SU-DHL-6 (cell line): ENCODE measurements around the gene OXSR1.

Experiments used
- H2AFZ ChIP-seq: fragments of 200-600 bp; sonication (generic); 2 replicates; pipeline ENCODE4 v1.6.1; 2014; ENCODE audit warnings: low read depth, mild to moderate bottlenecking, moderate library complexity, mixed read lengths, antibody characterized with exemption, low read length; ENCODE audit not compliant: severe bottlenecking
- H3F3A ChIP-seq: fragments of 200-600 bp; shearing (Covaris generic); 2 replicates; pipeline ENCODE4 v1.6.0; 2016; ENCODE audit warnings: antibody characterized with exemption, mild to moderate bottlenecking; ENCODE audit not compliant: insufficient read depth
- H3K27ac ChIP-seq: fragments of 200-600 bp; sonication (generic); 2 replicates; pipeline ENCODE4 v1.5.1; 2016; ENCODE audit warnings: low read depth, mild to moderate bottlenecking, low read length, moderate library complexity, mixed read lengths
- H3K27me3 ChIP-seq: fragments of 200-600 bp; sonication (generic), shearing (Covaris generic); 2 replicates; pipeline ENCODE4 v1.6.0; 2014; ENCODE audit warnings: mild to moderate bottlenecking, low read length
- H3K36me3 ChIP-seq: fragments of 200-600 bp; sonication (generic); 2 replicates; pipeline ENCODE4 v1.6.1; 2014; ENCODE audit warnings: mild to moderate bottlenecking, low read length, mixed read lengths
- H3K4me2 ChIP-seq: fragments of 300-600, 200-600 bp; shearing (Covaris generic), sonication (generic); 2 replicates; pipeline ENCODE4 v1.6.0; 2014; ENCODE audit warnings: low read length, low read depth, mild to moderate bottlenecking; ENCODE audit not compliant: poor library complexity, severe bottlenecking
- H3K4me3 ChIP-seq: fragments of 200-600 bp; sonication (generic); 2 replicates; pipeline ENCODE4 v1.5.1; 2014; ENCODE audit warnings: antibody characterized with exemption, low read length, mild to moderate bottlenecking, mixed read lengths; ENCODE audit not compliant: insufficient read depth, poor library complexity, severe bottlenecking
- H3K79me2 ChIP-seq: fragments of 200-600 bp; sonication (generic); 2 replicates; pipeline ENCODE4 v1.6.1; 2014; ENCODE audit warnings: mild to moderate bottlenecking, low read length, moderate library complexity; ENCODE audit not compliant: insufficient read depth
- H3K9ac ChIP-seq: fragments of 200-600 bp; sonication (generic); 2 replicates; pipeline ENCODE4 v1.7.0; 2014; ENCODE audit warnings: mild to moderate bottlenecking, low read length
- H3K9me2 ChIP-seq: fragments of 200-600 bp; sonication (generic); replicated peaks from 2 replicates; pipeline ENCODE4 v1.6.1; 2014; ENCODE audit warnings: low read length; ENCODE audit not compliant: insufficient read depth
- H3K9me3 ChIP-seq: fragments of 200-600 bp; sonication (generic); 2 replicates; pipeline ENCODE4 v1.6.1; 2014; ENCODE audit warnings: low read length, mixed read lengths; ENCODE audit not compliant: insufficient read depth
- H4K20me1 ChIP-seq: fragments of 200-600 bp; sonication (generic); 2 replicates; pipeline ENCODE4 v1.6.1; 2014; ENCODE audit warnings: low read depth, mild to moderate bottlenecking, antibody characterized with exemption, low read length, moderate library complexity, mixed read lengths
- CTCF ChIP-seq: fragments of 200-600 bp; sonication (generic); IDR thresholded peaks from one replicate; pipeline ENCODE4 v1.5.1; 2017; ENCODE audit warnings: antibody characterized with exemption, mild to moderate bottlenecking, low read length, moderate library complexity; ENCODE audit not compliant: insufficient read depth, poor library complexity, severe bottlenecking
- EZH2phosphoT487 ChIP-seq: fragments of 200-600 bp; sonication (generic), shearing (Covaris generic); conservative IDR thresholded peaks from 2 replicates; pipeline ENCODE4 v1.6.1; 2018; ENCODE audit warnings: mild to moderate bottlenecking, antibody characterized with exemption, low read length, moderate library complexity, mixed read lengths

OXSR1 gene

GRCh38 chr3:38297537-38297936, 132.2 kb downstream of the OXSR1 start:
- H4K20me1 ChIP-seq = no peaks in the 10 kb centered on the region
- no peak overlapping the region for H2AFZ ChIP-seq
- H3K9me3 ChIP-seq = no peaks in the 10 kb centered on the region
- no peaks in the 10 kb centered on the region for H3K27me3 ChIP-seq
- no peak overlapping the region for H3K9ac ChIP-seq
- H3K36me3 ChIP-seq = no peaks in the 10 kb centered on the region
- TF ChIP-seq EZH2phosphoT487 (no peak), CTCF (no peak)
- H3F3A ChIP-seq = no peaks in the 10 kb centered on the region
- H3K27ac ChIP-seq = no peak overlapping the region
- no peaks in the 10 kb centered on the region for H3K9me2 ChIP-seq
- H3K4me3 ChIP-seq = no peak overlapping the region
- H3K79me2 ChIP-seq = no peaks in the 10 kb centered on the region
- H3K4me2 ChIP-seq = no peak overlapping the region

- Histone ChIP-seq H3K27ac (no peak overlapping the region), H3K9ac (no peak overlapping the region), H3K9me3 (no peaks in the 10 kb centered on the region), H3F3A (no peaks in the 10 kb centered on the region), H3K4me3 (no peak overlapping the region), H3K9me2 (no peaks in the 10 kb centered on the region), H3K36me3 (no peaks in the 10 kb centered on the region), H4K20me1 (no peaks in the 10 kb centered on the region), H3K79me2 (no peaks in the 10 kb centered on the region), H3K27me3 (no peaks in the 10 kb centered on the region), H3K4me2 (no peak overlapping the region), H2AFZ (no peak overlapping the region)
- TF ChIP-seq EZH2phosphoT487 (no peak), CTCF (peak; percentile 39)
Observed at GRCh38 chr3:38297947-38298711, 132.8 kb downstream of the OXSR1 start.
